Measurements from ENCODE around the gene PC. TPM values are rescaled to one million over a fixed set of nuclear protein-coding genes. Genes with fewer than 3 reads are reported as not detected.

The PC gene
- total and polyA plus RNA-seq, 9 of the 15 experiments (the other 6 are each of a cell fraction or from before 2014, with no cell fraction given), result 0.94 to 38.0 (median 8.7) TPM

DNA sequence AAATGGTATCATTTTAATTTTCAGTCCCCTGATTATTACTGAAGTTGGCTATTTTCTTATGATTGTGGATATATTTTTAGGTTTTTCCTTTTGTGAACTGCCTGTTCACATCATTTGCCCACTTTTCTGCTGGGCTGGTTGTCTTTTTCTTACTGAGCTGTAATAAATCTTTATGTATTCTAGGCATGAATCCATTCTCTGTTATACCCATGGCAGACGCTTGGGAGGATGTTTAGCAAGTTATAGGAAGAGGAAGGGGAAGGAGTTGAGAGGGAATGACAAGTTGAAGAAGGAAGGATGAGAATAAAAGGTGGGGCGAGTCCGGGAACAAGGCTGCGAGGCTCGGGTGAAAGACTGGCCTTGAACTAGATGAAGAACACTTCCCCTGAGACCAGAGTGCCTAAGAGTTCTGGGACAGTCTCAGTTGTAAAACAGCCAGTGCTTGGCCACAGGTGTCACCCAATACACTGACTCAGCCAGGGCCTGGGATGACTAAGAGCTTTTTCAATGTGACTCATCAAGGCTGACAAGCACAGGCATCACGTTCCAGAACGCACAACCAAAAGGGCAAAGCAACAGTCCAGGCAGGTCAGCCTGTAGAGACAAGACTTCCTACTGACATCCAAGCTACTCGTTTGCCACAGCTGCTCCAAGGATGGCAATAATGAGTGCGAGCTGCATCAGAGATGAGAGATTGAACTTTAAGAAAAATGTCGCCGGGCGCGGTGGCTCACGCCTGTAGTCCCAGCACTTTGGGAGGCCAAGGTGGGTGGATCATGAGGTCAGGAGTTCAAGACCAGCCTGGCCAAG lies 66.1 kb downstream of the PC start (continued):
- TF ChIP-seq, protein P1, sequence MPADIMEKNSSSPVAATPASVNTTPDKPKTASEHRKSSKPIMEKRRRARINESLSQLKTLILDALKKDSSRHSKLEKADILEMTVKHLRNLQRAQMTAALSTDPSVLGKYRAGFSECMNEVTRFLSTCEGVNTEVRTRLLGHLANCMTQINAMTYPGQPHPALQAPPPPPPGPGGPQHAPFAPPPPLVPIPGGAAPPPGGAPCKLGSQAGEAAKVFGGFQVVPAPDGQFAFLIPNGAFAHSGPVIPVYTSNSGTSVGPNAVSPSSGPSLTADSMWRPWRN (IDR thresholded peaks at IDR 0.05; ENCODE audit: low read depth), result no peak
- TF ChIP-seq NFE2 (IDR thresholded peaks at IDR 0.05; ENCODE audit: low read depth), result peak; percentile 100
- TF ChIP-seq ZC3H11A (IDR thresholded peaks at IDR 0.05; ENCODE audit: low read depth, low read length), result no peak
- TF ChIP-seq CBX8 (IDR thresholded peaks at IDR 0.05; ENCODE audit: borderline replicate concordance, extremely low read depth, low read depth, low read length, poor library complexity, severe bottlenecking), result no peak
- TF ChIP-seq NCOA6 (IDR thresholded peaks at IDR 0.05), result no peak
- TF ChIP-seq NCOR1 (IDR thresholded peaks at IDR 0.05), result peak; percentile 42; the same call in 1 of the 2 replicates
- TF ChIP-seq BACH1 (tag; IDR thresholded peaks at IDR 0.05), result peak; percentile 99
- TF ChIP-seq ZNF12 (CRISPR knock-in tag; IDR thresholded peaks at IDR 0.05), result no peak
- TF ChIP-seq, protein P2, sequence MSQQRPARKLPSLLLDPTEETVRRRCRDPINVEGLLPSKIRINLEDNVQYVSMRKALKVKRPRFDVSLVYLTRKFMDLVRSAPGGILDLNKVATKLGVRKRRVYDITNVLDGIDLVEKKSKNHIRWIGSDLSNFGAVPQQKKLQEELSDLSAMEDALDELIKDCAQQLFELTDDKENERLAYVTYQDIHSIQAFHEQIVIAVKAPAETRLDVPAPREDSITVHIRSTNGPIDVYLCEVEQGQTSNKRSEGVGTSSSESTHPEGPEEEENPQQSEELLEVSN (IDR thresholded peaks at IDR 0.05; ENCODE audit: borderline replicate concordance in 1 of 2, extremely low read depth in 1 of 2, insufficient read depth in 1 of 2, insufficient read length in 1 of 2, low read depth in 1 of 2, low read length in 1 of 2, poor library complexity in 1 of 2, severe bottlenecking in 1 of 2), result no peak
- TF ChIP-seq HCFC1 (IDR thresholded peaks at IDR 0.05; ENCODE audit: low read depth, low read length), result no peak
- TF ChIP-seq ZNF239 (CRISPR knock-in tag; IDR thresholded peaks at IDR 0.05), result no peak
- no peak for TF ChIP-seq ZNF57 (CRISPR knock-in tag; IDR thresholded peaks at IDR 0.05)
- TF ChIP-seq RFX1 (IDR thresholded peaks at IDR 0.05), result no peak
- no peak for TF ChIP-seq ELK3 (CRISPR knock-in tag; IDR thresholded peaks at IDR 0.05)
- no peak for TF ChIP-seq ZNF586 (CRISPR knock-in tag; conservative IDR thresholded peaks at IDR 0.05)
- no peak for TF ChIP-seq TFE3 (CRISPR knock-in tag; IDR thresholded peaks at IDR 0.05)
- TF ChIP-seq FOXA1 (IDR thresholded peaks at IDR 0.05; ENCODE audit: borderline replicate concordance), result no peak
- TF ChIP-seq, protein P3, sequence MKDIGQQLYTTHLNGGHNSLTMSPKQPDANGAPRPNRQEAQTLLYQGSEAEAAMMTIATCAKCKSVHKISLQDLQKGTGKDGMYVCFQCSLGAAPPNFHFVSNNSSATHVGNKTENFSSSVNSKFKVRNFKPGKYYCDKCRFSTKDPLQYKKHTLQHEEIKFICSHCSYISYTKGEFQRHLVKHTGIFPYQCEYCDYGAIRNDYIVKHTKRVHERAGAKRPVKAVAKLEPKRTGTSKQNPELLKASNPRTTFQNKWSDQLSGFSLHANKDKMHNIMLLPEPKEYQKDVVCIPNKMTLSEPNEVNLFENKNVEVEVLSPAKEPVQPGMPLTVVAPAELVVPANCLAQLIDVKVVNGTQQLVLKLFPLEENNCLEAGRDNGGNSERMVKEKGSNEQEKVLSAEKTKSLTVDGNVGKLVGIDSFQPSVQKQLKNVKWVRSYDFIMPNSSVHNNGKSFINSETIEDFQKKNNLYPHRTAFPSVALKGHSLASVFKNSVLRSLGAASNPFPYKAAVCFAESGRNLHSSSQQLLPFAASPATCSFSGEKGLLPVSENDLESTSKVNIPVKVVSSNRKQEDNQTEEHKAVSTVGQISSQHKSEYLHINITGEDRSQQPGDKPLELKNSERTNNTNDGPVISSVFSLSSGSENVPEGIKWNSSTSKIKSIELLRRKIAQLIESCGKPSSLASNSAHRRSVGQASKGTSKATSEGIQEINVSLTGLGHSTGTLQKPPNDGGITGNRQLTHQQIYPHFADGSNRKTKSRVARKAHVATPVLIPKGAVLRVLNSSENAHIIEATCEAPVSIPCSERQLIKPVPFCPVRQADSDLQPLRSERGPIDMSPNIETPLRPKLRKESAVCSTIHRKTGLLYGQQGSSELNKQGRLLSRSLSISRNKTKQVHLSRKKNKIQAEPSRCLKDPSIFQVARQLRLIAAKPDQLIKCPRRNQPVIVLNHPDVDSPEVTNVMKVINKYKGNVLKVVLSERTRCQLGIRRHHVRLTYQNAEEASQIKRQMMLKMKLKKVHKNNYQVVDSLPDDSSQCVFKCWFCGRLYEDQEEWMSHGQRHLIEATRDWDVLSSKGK (CRISPR knock-in tag; IDR thresholded peaks at IDR 0.05), result no peak
- no peak for TF ChIP-seq GTF2A2 (tag; IDR thresholded peaks at IDR 0.05)
- no peak for TF ChIP-seq RFX7 (CRISPR knock-in tag; IDR thresholded peaks at IDR 0.05)
